ENCODE results near the gene AIMP1. TPM values are rescaled to one million over a fixed set of nuclear protein-coding genes. Genes with fewer than 3 reads are reported as not detected.

The AIMP1 gene
- total RNA-seq, 3 donors from 2014 or later (not counting 1 experiment from before 2014, with no cell fraction given), result 37.7 to 46.8 (median 40.3) TPM

DNA sequence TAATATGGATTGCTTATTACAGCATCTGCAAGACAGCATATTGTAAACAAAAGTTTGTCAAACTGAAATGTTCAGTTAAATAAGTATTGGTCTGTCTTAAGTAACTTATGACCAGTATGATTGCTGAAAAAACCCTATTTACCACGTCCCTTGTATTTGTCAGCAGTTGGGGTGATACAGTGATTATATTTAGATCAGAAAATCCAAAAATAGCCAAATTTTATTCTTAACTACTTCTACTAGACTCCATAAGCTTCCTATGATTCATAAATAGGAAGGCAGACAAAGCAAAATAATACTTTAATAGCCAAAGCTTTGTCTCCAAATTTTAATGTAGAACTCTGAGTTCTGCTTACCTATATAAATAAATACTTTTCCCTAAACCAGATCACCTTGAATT is 45.6 kb upstream of the AIMP1 start:
- Histone ChIP-seq H3K9me3 (ENCODE audit: control insufficient read depth, insufficient read depth, low read length) (no peaks in the 10 kb centered on the region), H3K4me1 (ENCODE audit: control insufficient read depth, insufficient read depth, low read length) (no peaks in the 10 kb centered on the region), H3K4me3 (ENCODE audit: low read length) (no peak overlapping the region), H3K27me3 (ENCODE audit: control insufficient read depth, insufficient read depth, low read length) (no peaks in the 10 kb centered on the region), H3K27ac (ENCODE audit: low read length) (no peak overlapping the region), H3K36me3 (ENCODE audit: control insufficient read depth, insufficient read depth, low read length) (no peaks in the 10 kb centered on the region)
- DNase-seq, result no peak
- intact Hi-C loops (cut with micrococcal nuclease), result no loop called here
- H3K36me3 Mint-ChIP-seq, result peaks cover 8% of the 10 kb centered on the region
- H3K4me3 Mint-ChIP-seq, result no peak overlapping the region
- TF ChIP-seq, protein P1, sequence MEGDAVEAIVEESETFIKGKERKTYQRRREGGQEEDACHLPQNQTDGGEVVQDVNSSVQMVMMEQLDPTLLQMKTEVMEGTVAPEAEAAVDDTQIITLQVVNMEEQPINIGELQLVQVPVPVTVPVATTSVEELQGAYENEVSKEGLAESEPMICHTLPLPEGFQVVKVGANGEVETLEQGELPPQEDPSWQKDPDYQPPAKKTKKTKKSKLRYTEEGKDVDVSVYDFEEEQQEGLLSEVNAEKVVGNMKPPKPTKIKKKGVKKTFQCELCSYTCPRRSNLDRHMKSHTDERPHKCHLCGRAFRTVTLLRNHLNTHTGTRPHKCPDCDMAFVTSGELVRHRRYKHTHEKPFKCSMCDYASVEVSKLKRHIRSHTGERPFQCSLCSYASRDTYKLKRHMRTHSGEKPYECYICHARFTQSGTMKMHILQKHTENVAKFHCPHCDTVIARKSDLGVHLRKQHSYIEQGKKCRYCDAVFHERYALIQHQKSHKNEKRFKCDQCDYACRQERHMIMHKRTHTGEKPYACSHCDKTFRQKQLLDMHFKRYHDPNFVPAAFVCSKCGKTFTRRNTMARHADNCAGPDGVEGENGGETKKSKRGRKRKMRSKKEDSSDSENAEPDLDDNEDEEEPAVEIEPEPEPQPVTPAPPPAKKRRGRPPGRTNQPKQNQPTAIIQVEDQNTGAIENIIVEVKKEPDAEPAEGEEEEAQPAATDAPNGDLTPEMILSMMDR (IDR thresholded peaks at IDR 0.05), result no peak
- H3K27ac Mint-ChIP-seq, result no peak overlapping the region
- no CpG with 5 or more reads among the region's 1 CpG for WGBS (ENCODE audit: insufficient coverage)
- H3K9me3 Mint-ChIP-seq, result no peaks in the 10 kb centered on the region
- ATAC-seq, result no peak
- no peaks in the 10 kb centered on the region for H3K27me3 Mint-ChIP-seq (ENCODE audit: low read depth in 2 of 2)
- peaks cover 13 to 21% of the 10 kb centered on the region in 2 donors for H3K4me1 Mint-ChIP-seq

DNA sequence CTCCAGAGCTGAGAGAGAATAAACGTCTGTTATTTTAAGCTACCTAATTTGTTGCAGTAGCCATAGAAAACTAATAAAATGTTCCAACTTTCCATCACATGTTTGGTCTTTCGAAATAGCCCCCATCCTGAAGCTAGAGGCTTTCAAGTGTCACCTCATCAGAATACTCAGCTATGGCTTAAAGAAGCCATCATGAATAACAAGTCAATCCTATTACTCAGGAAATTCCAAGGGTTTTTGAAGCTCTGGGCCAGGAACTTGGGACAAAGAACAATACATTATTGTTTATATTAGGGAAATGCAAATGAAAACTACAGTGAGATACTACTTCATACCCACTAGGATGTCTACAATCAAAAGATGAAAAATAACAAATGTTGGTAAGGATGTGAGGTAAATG is 42.5 kb upstream of the AIMP1 start:
- peaks cover 8% of the 10 kb centered on the region for H3K36me3 Mint-ChIP-seq
- H3K4me1 ChIP-seq (ENCODE audit: control insufficient read depth, insufficient read depth, low read length), result no peaks in the 10 kb centered on the region
- no peak overlapping the region for H3K4me3 ChIP-seq (ENCODE audit: low read length)
- H3K36me3 ChIP-seq (ENCODE audit: control insufficient read depth, insufficient read depth, low read length), result no peaks in the 10 kb centered on the region
- H3K27ac Mint-ChIP-seq, result no peak overlapping the region
- WGBS (ENCODE audit: insufficient coverage), result 94% methylated on average over 2 of the region's 2 CpGs
- no peaks in the 10 kb centered on the region for H3K9me3 Mint-ChIP-seq
- H3K4me3 Mint-ChIP-seq, result no peak overlapping the region
- intact Hi-C loops (cut with micrococcal nuclease), result no loop called here
- H3K9me3 ChIP-seq (ENCODE audit: control insufficient read depth, insufficient read depth, low read length), result no peaks in the 10 kb centered on the region
- no peaks in the 10 kb centered on the region for H3K27me3 Mint-ChIP-seq (ENCODE audit: low read depth in 2 of 2)
- ATAC-seq (no peak), DNase-seq (no peak)
- TF ChIP-seq, protein P1 (IDR thresholded peaks at IDR 0.05), result no peak
- peaks cover 8 to 16% of the 10 kb centered on the region in 2 donors for H3K4me1 Mint-ChIP-seq
- no peaks in the 10 kb centered on the region for H3K27me3 ChIP-seq (ENCODE audit: control insufficient read depth, insufficient read depth, low read length)
- no peak overlapping the region for H3K27ac ChIP-seq (ENCODE audit: low read length)

DNA sequence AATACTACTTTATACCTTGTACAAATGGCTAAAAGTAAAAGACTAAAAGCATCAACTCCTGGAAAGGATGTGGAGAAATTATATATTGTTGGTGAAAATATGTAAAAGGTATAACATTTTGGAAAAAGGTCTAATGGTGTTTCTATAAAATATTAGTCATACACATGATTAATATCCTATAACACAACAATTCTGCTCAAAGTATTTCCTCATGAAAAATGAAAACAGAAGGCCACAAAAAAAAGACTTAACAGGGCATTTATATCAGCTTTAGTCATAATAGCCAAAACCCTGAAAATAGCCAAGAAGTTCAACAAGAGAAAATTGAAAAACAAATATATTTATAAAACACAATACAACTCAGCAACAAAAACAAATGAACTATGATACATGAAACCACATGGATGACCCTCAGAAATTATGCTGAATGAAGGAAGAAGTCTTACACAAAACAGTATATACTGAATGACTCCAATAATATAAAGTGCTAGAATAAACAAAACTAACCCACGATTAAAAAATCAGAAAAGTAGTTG is 39.1 kb upstream of the AIMP1 start:
- WGBS (ENCODE audit: insufficient coverage), result no CpG with 5 or more reads among the region's 1 CpG
- intact Hi-C loops (cut with micrococcal nuclease), result no loop called here

More for the DNA sequence above, 39.1 kb upstream of the AIMP1 start:
- H3K9me3 ChIP-seq (ENCODE audit: control insufficient read depth, insufficient read depth, low read length), result no peaks in the 10 kb centered on the region
- no peaks in the 10 kb centered on the region for H3K4me1 ChIP-seq (ENCODE audit: control insufficient read depth, insufficient read depth, low read length)
- H3K27me3 ChIP-seq (ENCODE audit: control insufficient read depth, insufficient read depth, low read length), result no peaks in the 10 kb centered on the region
- Mint-ChIP-seq H3K9me3 (no peaks in the 10 kb centered on the region), H3K4me3 (no peak overlapping the region), H3K36me3 (peaks cover 8% of the 10 kb centered on the region), H3K27me3 (ENCODE audit: low read depth in 2 of 2) (no peaks in the 10 kb centered on the region), H3K27ac (no peak overlapping the region), H3K4me1 (peaks cover 8 to 12% of the 10 kb centered on the region in 2 donors)
- no peaks in the 10 kb centered on the region for H3K36me3 ChIP-seq (ENCODE audit: control insufficient read depth, insufficient read depth, low read length)
- DNase-seq, result no peak
- TF ChIP-seq, protein P1 (IDR thresholded peaks at IDR 0.05), result no peak
- no peak overlapping the region for H3K4me3 ChIP-seq (ENCODE audit: low read length)
- no peak for ATAC-seq
- no peak overlapping the region for H3K27ac ChIP-seq (ENCODE audit: low read length)

Measured in natural killer cell (primary cell).